ENCODE measurements around the gene HYDIN. TPM values are rescaled to one million over a fixed set of nuclear protein-coding genes. Genes with fewer than 3 reads are reported as not detected.

Gene HYDIN
- polyA plus RNA-seq, 2 of the 4 experiments (the other 2 are of a cell fraction) = 0.23 to 0.41 TPM

DNA sequence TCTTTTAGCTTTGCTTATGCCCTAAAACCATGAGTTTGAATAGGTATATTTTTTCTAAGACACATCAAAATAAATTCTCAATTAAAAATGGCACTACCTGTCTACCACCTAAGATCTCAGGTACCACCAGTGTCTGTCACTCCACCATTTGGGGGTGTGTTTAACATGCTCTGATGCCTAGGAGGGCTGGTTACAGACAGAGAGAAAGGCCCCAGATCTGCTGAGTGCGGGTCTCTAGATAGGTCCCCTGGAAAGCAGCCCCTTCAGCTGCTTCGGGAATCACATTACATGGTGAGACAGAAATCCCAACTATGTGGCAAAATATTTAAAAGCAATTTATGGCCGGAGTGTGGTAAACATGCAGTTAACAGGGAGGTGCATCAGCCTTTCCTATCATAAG, 428.9 kb downstream of the HYDIN start:
- DNase-seq (ENCODE audit: low read depth in 1 of 2, low spot score in 1 of 2) (no peak), ATAC-seq (no peak), FAIRE-seq (no peak)
- H3K9me3 ChIP-seq = no peaks in the 10 kb centered on the region; the same call in 1 of the 3 replicates
- POLR2A ChIA-PET = interaction anchor here (0.6 to 1.3 kb wide), 3 partner anchors 17 to 87 kb away, joined by 3 to 7 read pairs (median 3); no protein-coding TSS in a partner anchor
- no peak overlapping the region; a peak in 1 of 6 replicates for H3K27ac ChIP-seq
- TF ChIP-seq FOSB (CRISPR knock-in tag; IDR thresholded peaks at IDR 0.05) (no peak), SREBF2 (IDR thresholded peaks at IDR 0.05) (no peak), KDM1A (IDR thresholded peaks at IDR 0.05; ENCODE audit: low read depth) (no peak), RFX5 (IDR thresholded peaks at IDR 0.05) (no peak), FOXS1 (CRISPR knock-in tag; IDR thresholded peaks at IDR 0.05) (no peak), TFCP2L1 (CRISPR knock-in tag; IDR thresholded peaks at IDR 0.05) (no peak), HOXB13 (CRISPR knock-in tag; IDR thresholded peaks at IDR 0.05; ENCODE audit: low read depth) (no peak)
- TF ChIP-seq, protein P1, sequence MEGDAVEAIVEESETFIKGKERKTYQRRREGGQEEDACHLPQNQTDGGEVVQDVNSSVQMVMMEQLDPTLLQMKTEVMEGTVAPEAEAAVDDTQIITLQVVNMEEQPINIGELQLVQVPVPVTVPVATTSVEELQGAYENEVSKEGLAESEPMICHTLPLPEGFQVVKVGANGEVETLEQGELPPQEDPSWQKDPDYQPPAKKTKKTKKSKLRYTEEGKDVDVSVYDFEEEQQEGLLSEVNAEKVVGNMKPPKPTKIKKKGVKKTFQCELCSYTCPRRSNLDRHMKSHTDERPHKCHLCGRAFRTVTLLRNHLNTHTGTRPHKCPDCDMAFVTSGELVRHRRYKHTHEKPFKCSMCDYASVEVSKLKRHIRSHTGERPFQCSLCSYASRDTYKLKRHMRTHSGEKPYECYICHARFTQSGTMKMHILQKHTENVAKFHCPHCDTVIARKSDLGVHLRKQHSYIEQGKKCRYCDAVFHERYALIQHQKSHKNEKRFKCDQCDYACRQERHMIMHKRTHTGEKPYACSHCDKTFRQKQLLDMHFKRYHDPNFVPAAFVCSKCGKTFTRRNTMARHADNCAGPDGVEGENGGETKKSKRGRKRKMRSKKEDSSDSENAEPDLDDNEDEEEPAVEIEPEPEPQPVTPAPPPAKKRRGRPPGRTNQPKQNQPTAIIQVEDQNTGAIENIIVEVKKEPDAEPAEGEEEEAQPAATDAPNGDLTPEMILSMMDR (IDR thresholded peaks at IDR 0.05) = no peak
- H3K4me1 ChIP-seq = peaks cover 10% of the 10 kb centered on the region; the same call in 2 of the 3 replicates
- H3K4me3 ChIP-seq = peak overlapping the region; percentile 80; the same call in 1 of the 3 replicates
- CTCF ChIA-PET = interaction anchor here (1.1 to 1.2 kb wide), 2 partner anchors 14 to 31 kb away, joined by 3 read pairs; no protein-coding TSS in a partner anchor
- 54% methylated on average over 3 of the region's 3 CpGs for whole genome bisulfite sequencing (ENCODE audit: missing lambda C conversion rate)
- H3K4me2 ChIP-seq = peak overlapping the region; percentile 90

DNA sequence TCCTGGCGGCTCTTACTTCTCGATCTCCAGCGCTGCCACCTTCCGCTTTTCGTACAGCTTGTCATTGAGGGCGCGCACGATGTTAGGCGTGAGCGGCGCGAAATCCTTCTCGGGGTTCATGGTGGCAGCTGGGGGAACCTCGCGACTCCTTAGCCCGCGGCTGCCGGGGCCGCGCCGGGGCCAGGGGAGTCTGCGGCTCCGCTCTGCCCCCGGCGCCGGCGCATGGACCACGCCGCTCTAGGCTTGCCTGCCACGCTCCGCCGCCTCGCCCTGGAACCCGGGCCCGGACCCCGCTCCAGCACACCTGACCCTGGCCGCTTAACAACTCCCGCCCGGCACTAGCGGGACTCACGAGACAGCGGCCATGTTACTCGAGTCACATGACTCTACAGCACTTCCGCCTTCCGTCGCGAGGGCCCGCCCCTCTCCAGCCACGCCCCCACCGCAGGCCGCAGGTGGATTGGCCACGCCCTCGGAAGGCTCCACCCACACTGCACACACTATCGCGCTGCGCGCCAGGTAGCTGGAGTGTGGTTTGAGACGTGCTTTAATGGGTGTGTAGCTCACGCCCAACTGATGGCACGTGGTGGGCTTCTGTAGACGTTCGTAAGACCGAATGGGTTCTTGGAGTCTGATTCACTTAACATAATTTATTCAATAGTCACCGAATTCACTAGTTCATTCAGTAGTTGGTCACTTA, 429.6 kb downstream of the HYDIN start, which contains the start of gene VAC14:
TSS of gene VAC14 (minus strand) at position 378 of the 700 bp plus-strand sequence. CDS start at position 120, 258 bp downstream.
- Histone ChIP-seq H3K4me3 (peak within 1 kb of the TSS; percentile 80), H3K4me2 (peak within 1 kb of the TSS; percentile 90), H3K27ac (peak within 1 kb of the TSS; percentile 77 to 91), H3K4me1 (peaks cover 10% of the 10 kb centered on the region; the same call in 2 of the 3 replicates), H3K9me3 (no peaks in the 10 kb centered on the region; the same call in 1 of the 3 replicates)
- POLR2A ChIA-PET = interaction anchor here (0.6 to 1.3 kb wide), 3 partner anchors 16 to 86 kb away, joined by 3 to 7 read pairs (median 3); no protein-coding TSS in a partner anchor
- CTCF ChIA-PET = interaction anchor here (0.6 to 1.2 kb wide), 3 partner anchors 14 to 128 kb away, joined by 3 read pairs; no protein-coding TSS in a partner anchor
- no peak for FAIRE-seq
- peak; percentile 89 to 92 for DNase-seq (ENCODE audit: low read depth in 1 of 2, low spot score in 1 of 2)
- 1% methylated on average over 16 of the region's 64 CpGs for WGBS (ENCODE audit: missing lambda C conversion rate)
- TF ChIP-seq MYC (IDR thresholded peaks at IDR 0.05; ENCODE audit: borderline replicate concordance, low read length) (peak; percentile 57; the same call in 1 of the 2 replicates), CHD4 (IDR thresholded peaks at IDR 0.05; ENCODE audit: borderline replicate concordance) (no peak), EHF (CRISPR knock-in tag; IDR thresholded peaks at IDR 0.05) (no peak; the same call in 1 of the 2 replicates), RCOR1 (IDR thresholded peaks at IDR 0.05; ENCODE audit: low read depth, low read length) (no peak), CHD2 (IDR thresholded peaks at IDR 0.05; ENCODE audit: low read length, partially characterized antibody) (peak; percentile 52), EP300 (IDR thresholded peaks at IDR 0.05) (no peak), SMC3 (IDR thresholded peaks at IDR 0.05) (0 out of 3 replicates have a peak, but pooled peaks have one; percentile 8), KDM5A (IDR thresholded peaks at IDR 0.05) (peak; percentile 98), POLR2A (IDR thresholded peaks at IDR 0.05; ENCODE audit: low read length) (peak; percentile 84), POLR2AphosphoS2 (conservative IDR thresholded peaks at IDR 0.05; ENCODE audit: low read length) (no peak), BHLHE40 (IDR thresholded peaks at IDR 0.05; ENCODE audit: low read depth, low read length) (peak; percentile 81), JUN (IDR thresholded peaks at IDR 0.05) (peak in 1 of 2 experiments; percentile 84; a peak in 2 of 5 replicates), GATA3 (IDR thresholded peaks at IDR 0.05; ENCODE audit: borderline replicate concordance) (0 out of 2 replicates have a peak, but pooled peaks have one; percentile 24), PHF8 (IDR thresholded peaks at IDR 0.05; ENCODE audit: borderline replicate concordance, low read depth) (peak; percentile 92), HOXA7 (CRISPR knock-in tag; IDR thresholded peaks at IDR 0.05) (no peak)
- TF ChIP-seq, protein P2, sequence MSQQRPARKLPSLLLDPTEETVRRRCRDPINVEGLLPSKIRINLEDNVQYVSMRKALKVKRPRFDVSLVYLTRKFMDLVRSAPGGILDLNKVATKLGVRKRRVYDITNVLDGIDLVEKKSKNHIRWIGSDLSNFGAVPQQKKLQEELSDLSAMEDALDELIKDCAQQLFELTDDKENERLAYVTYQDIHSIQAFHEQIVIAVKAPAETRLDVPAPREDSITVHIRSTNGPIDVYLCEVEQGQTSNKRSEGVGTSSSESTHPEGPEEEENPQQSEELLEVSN (IDR thresholded peaks at IDR 0.05; ENCODE audit: borderline replicate concordance, low read depth) = 0 out of 2 replicates have a peak, but pooled peaks have one; percentile 10
- TF ChIP-seq, protein P3, sequence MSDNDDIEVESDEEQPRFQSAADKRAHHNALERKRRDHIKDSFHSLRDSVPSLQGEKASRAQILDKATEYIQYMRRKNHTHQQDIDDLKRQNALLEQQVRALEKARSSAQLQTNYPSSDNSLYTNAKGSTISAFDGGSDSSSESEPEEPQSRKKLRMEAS (IDR thresholded peaks at IDR 0.05) = peak; percentile 46; the same call in 1 of the 2 replicates
- TF ChIP-seq, protein P4, sequence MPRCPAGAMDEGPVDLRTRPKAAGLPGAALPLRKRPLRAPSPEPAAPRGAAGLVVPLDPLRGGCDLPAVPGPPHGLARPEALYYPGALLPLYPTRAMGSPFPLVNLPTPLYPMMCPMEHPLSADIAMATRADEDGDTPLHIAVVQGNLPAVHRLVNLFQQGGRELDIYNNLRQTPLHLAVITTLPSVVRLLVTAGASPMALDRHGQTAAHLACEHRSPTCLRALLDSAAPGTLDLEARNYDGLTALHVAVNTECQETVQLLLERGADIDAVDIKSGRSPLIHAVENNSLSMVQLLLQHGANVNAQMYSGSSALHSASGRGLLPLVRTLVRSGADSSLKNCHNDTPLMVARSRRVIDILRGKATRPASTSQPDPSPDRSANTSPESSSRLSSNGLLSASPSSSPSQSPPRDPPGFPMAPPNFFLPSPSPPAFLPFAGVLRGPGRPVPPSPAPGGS (IDR thresholded peaks at IDR 0.05) = peak; percentile 66; the same call in 1 of the 3 replicates
- TF ChIP-seq, protein P5, sequence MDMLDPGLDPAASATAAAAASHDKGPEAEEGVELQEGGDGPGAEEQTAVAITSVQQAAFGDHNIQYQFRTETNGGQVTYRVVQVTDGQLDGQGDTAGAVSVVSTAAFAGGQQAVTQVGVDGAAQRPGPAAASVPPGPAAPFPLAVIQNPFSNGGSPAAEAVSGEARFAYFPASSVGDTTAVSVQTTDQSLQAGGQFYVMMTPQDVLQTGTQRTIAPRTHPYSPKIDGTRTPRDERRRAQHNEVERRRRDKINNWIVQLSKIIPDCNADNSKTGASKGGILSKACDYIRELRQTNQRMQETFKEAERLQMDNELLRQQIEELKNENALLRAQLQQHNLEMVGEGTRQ (IDR thresholded peaks at IDR 0.05) = peak; percentile 93
- TF ChIP-seq, protein P6, sequence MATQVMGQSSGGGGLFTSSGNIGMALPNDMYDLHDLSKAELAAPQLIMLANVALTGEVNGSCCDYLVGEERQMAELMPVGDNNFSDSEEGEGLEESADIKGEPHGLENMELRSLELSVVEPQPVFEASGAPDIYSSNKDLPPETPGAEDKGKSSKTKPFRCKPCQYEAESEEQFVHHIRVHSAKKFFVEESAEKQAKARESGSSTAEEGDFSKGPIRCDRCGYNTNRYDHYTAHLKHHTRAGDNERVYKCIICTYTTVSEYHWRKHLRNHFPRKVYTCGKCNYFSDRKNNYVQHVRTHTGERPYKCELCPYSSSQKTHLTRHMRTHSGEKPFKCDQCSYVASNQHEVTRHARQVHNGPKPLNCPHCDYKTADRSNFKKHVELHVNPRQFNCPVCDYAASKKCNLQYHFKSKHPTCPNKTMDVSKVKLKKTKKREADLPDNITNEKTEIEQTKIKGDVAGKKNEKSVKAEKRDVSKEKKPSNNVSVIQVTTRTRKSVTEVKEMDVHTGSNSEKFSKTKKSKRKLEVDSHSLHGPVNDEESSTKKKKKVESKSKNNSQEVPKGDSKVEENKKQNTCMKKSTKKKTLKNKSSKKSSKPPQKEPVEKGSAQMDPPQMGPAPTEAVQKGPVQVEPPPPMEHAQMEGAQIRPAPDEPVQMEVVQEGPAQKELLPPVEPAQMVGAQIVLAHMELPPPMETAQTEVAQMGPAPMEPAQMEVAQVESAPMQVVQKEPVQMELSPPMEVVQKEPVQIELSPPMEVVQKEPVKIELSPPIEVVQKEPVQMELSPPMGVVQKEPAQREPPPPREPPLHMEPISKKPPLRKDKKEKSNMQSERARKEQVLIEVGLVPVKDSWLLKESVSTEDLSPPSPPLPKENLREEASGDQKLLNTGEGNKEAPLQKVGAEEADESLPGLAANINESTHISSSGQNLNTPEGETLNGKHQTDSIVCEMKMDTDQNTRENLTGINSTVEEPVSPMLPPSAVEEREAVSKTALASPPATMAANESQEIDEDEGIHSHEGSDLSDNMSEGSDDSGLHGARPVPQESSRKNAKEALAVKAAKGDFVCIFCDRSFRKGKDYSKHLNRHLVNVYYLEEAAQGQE (IDR thresholded peaks at IDR 0.05) = 0 out of 2 replicates have a peak, but pooled peaks have one; percentile 38
- peak; percentile 89 to 96 for ATAC-seq

Measured in A549 (cell line).